CD4-positive, alpha-beta T cell treated with Interleukin-2 at 100 ng/mL for 4 hours (primary cell): Measurements from ENCODE around the gene KANSL1.

Source experiments
- DNase-seq: peaks from one replicate; pipeline ENCODE4 v3.0.0-alpha.2; 2020; ENCODE audit warnings: low spot score

KANSL1 gene

DNA sequence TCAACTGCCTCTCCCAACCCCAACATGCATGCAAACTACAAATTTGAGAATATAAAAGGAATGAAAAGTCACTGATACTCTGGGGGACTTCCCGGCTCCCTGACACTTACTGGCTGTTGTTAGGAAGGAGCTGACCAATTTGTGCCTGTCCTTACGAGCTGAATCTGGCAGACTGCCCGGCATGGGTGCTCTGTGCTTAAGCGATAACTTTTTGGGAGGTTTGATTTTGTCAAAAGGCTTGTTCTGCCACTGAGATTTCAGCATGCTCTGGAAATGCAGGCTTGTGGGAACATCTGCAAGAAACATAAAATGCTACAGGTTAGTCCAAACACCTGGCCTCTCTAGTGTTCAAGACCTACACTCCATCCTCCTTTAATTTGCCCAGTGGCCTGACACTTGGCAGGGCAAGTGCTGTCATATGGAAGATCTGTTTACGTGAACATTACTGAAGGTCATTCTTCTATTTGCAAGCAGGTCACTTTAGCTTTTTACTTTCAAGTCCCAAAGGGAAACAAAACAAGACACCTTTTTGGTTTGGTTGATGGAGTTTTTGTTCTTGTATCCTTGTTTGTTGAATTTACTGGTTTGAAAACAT lies 153.5 kb downstream of the KANSL1 start:
- DNase-seq, result no peak

- DNase-seq, result no peak
Measured at GRCh38 chr17:46038937-46039336, 154.3 kb downstream of the KANSL1 start.

GRCh38 chr17:46038414-46038813 lies 154.8 kb downstream of the KANSL1 start:
- DNase-seq, result no peak

GRCh38 chr17:46037722-46038255 lies 155.4 kb downstream of the KANSL1 start:
- DNase-seq, result no peak

DNA sequence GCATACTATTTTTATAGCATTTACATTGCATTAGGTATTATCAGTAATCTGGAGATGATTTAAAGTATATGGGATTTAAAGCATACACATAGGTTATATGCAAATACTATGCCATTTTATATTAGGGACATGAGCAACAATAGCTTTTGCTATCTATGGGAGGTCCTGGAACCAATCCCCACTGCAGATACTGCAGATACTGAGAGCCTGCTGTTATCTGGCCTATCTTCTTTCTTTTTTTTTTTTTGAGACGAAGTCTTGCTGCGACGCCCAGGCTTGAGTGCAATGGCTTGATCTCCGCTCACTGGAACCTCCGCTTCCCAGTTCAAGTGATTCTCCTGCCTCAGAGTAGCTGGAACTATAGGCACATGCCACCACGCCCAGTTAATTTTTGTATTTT lies 156.7 kb downstream of the KANSL1 start:
- DNase-seq, result no peak

DNA sequence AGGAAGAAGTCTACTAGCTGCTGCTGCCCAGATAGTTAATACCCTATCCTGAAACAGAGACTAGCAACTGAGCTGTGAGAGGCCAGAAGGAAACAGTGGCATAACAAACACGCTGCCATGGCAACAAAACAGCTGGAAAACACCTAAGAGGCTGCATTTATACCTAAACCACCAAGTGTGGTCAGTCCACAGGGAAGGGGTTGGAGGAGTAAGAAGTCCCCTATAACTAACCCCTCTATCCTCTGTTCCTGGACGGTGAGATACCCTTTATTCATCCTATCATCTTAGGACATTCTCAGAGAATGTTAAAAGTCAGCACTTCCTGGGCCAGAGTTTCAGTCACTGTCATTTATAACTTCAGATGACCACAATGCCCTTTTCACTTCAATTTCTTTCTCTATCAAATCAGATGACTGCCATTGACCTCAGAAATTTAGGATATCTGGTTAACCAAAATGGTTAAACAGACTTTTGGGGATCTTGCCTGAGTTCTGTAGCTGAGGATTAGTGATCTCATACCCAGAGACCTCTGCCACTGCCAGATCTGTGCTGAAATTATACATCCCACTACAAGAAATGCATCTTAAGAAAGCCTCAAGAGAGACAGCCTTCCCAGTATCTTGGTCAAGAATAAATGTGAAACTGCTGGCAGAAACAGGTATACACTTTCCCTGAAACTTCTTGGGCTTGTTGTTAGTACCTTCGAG lies 158.0 kb downstream of the KANSL1 start:
- DNase-seq, result peak; percentile 53

GRCh38 chr17:46033392-46033791 lies 159.8 kb downstream of the KANSL1 start:
- DNase-seq, result no peak

DNA sequence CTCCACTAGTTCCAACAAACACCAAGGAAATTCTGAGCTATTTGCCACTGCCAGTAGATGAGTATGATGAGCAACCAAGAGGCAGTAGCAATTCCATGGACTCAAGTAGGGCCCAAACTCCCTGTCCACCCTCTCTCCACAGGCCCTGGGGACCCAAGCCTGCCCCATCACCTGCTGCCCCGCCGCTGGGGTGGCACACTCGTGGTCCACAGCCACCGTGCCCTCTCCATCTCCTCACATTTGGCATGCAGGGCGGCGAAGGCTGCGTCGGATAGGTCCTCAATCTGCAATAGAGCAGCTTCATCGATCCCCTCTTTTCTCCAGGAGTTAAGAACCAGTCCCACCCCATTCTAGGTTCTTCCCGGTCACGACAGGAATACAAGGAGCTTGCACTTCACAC lies 160.3 kb downstream of the KANSL1 start:
- DNase-seq, result no peak

DNA sequence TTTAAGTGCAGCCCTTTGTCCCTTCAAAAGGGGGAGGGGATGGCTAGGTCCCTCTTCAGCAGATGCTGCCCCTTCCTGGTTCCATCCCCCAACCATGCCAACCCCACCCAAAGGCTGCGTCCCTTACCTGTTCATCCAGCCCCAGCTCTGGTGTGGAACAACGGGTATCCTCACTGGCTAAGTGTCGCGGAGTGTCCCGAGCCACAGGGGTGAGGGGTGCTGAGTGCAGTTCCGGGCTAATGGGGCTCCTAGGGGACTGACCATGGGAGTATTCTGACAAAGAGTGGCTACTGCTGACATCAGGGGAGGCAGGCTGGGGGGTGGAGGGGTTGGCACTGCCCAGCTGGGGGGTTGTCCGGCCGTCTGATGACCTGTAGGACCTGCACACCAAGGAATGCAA lies 161.3 kb downstream of the KANSL1 start:
- DNase-seq, result no peak

- no peak for DNase-seq
Measured at GRCh38 chr17:46031440-46031839, 161.8 kb downstream of the KANSL1 start.

GRCh38 chr17:46030752-46031151 lies 162.5 kb downstream of the KANSL1 start:
- no peak for DNase-seq

DNA sequence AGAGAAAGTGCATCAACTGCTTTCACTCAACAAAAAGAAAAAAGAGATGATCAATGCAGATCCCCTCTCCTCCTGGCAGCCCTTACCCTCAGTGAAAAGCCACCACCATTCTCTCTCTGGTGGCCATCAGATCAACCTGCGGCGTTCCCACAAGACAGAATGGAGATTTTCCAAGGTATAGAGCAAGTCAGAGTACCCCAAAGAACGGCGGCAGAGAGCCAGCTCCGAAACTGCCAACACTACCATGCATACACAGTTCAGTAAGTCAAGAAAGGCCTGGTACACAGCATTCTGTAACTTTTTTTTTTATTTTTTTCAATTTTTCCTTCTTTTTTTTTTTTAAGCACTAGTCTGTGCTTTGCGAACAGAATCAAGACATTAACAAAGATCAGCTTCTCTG lies 163.6 kb downstream of the KANSL1 start:
- no peak for DNase-seq

GRCh38 chr17:46028981-46029565 lies 164.2 kb downstream of the KANSL1 start:
- DNase-seq, result no peak

DNA sequence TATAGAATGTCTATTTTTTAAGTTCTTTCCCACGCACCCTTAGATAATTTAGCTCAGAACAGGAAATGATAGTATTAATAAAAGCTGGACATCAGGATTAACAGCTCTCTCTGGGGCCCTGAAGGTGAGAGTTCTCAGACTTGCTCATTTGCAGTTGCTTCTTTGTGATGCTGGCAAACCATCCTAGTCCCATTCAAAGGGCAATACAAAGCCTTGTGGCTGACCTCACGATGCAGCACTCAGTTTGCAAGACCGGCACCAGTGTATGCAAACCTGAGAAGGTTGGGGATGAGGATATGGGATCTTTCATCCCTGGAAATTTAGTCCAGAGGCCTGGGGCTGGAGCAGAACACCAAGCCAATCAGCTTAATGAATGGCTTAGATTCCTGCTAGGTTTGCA lies 164.9 kb downstream of the KANSL1 start:
- DNase-seq, result no peak

- no peak for DNase-seq
Measured at GRCh38 chr17:46027976-46028325, 165.3 kb downstream of the KANSL1 start.

DNA sequence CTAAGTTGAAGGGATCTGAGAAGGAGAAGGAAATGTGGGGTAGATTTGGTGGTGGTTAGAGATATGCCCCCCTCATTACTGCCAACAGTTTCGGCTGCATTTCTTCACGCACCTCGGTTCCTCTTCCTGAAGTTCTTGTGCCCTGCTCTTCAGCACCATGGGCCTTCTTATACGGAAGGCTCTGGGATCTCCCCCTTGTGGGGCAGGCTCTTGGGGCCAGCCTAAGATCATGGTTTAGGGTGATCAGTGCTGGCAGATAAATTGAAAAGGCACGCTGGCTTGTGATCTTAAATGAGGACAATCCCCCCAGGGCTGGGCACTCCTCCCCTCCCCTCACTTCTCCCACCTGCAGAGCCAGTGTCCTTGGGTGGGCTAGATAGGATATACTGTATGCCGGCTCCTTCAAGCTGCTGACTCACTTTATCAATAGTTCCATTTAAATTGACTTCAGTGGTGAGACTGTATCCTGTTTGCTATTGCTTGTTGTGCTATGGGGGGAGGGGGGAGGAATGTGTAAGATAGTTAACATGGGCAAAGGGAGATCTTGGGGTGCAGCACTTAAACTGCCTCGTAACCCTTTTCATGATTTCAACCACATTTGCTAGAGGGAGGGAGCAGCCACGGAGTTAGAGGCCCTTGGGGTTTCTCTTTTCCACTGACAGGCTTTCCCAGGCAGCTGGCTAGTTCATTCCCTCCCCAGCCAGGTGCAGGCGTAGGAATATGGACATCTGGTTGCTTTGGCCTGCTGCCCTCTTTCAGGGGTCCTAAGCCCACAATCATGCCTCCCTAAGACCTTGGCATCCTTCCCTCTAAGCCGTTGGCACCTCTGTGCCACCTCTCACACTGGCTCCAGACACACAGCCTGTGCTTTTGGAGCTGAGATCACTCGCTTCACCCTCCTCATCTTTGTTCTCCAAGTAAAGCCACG lies 165.9 kb downstream of the KANSL1 start:
- DNase-seq, result no peak

DNA sequence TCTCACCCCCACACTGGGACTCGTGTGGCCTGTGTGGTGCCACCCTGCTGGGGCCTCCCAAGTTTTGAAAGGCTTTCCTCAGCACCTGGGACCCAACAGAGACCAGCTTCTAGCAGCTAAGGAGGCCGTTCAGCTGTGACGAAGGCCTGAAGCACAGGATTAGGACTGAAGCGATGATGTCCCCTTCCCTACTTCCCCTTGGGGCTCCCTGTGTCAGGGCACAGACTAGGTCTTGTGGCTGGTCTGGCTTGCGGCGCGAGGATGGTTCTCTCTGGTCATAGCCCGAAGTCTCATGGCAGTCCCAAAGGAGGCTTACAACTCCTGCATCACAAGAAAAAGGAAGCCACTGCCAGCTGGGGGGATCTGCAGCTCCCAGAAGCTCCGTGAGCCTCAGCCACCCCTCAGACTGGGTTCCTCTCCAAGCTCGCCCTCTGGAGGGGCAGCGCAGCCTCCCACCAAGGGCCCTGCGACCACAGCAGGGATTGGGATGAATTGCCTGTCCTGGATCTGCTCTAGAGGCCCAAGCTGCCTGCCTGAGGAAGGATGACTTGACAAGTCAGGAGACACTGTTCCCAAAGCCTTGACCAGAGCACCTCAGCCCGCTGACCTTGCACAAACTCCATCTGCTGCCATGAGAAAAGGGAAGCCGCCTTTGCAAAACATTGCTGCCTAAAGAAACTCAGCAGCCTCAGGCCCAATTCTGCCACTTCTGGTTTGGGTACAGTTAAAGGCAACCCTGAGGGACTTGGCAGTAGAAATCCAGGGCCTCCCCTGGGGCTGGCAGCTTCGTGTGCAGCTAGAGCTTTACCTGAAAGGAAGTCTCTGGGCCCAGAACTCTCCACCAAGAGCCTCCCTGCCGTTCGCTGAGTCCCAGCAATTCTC lies 166.8 kb downstream of the KANSL1 start:
- no peak for DNase-seq

- DNase-seq, result no peak
Measured at GRCh38 chr17:46025510-46026165, 167.6 kb downstream of the KANSL1 start.

DNA sequence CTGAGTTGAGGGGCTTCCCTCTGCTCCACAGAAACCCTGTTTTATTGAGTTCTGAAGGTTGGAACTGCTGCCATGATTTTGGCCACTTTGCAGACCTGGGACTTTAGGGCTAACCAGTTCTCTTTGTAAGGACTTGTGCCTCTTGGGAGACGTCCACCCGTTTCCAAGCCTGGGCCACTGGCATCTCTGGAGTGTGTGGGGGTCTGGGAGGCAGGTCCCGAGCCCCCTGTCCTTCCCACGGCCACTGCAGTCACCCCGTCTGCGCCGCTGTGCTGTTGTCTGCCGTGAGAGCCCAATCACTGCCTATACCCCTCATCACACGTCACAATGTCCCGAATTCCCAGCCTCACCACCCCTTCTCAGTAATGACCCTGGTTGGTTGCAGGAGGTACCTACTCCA lies 168.2 kb downstream of the KANSL1 start:
- DNase-seq, result no peak

DNA sequence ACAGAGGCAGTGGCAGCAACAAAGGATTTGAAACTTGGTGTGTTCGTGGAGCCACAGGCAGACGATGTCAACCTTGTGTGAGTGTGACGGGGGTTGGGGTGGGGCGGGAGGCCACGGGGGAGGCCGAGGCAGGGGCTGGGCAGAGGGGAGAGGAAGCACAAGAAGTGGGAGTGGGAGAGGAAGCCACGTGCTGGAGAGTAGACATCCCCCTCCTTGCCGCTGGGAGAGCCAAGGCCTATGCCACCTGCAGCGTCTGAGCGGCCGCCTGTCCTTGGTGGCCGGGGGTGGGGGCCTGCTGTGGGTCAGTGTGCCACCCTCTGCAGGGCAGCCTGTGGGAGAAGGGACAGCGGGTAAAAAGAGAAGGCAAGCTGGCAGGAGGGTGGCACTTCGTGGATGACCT lies 168.6 kb downstream of the KANSL1 start:
- DNase-seq, result no peak
